HepG2 (cell line): Measurements from ENCODE around the gene PBX1. TPM values are rescaled to one million over a fixed set of nuclear protein-coding genes. Genes with fewer than 3 reads are reported as not detected.

Experiments
- ATAC-seq: fragments of 200-7000 bp; cut with Tn5 transposase; 3 replicates; pipeline ENCODE4 v1.9.1; 2020; ENCODE audit warnings: mild to moderate bottlenecking, moderate library complexity
- BruUV-seq: library from RNA; stranded (reverse); fragments of 400-500 nt; replicated peaks from 2 replicates; lab custom pipeline; 2021; lab: Mats Ljungman, UMichigan
- CTCF ChIA-PET: fragments of 300-600 bp; formaldehyde crosslinking; extraction: SDS; loops from one replicate; lab custom pipeline; 2021; ENCODE audit warnings: low total read pairs, inconsistent platforms, low intra/inter-chr PET ratio; lab: Yijun Ruan, JAX
- POLR2A ChIA-PET: fragments of 350-600 bp; sonication (Branson Sonifier 250); formaldehyde crosslinking; loops from one replicate; lab custom pipeline; 2020; ENCODE audit warnings: antibody characterized with exemption, inconsistent platforms; lab: Yijun Ruan, JAX
- DNase-seq: peaks from one replicate; pipeline ENCODE4 v3.0.0-alpha.2; 2015; ENCODE audit warnings: low spot score
- FAIRE-seq: peaks from 3 replicates; lab custom pipeline; 2011; peaks lifted over from hg19 to GRCh38; lab: Jason Lieb, UNC
- H2AFZ ChIP-seq: one replicate; pipeline ENCODE4 v1.6.1; 2011; ENCODE audit warnings: low read length, inconsistent platforms
- H3K27ac ChIP-seq: fragments of 300-600 bp; 3 replicates; pipeline ENCODE4 v1.8.0; 2011; ENCODE audit warnings: mixed run types, mild to moderate bottlenecking, mixed read lengths, low read length, inconsistent platforms; ENCODE audit not compliant: insufficient read depth; ENCODE audit errors: extremely low read length
- H3K27me3 ChIP-seq, 2 experiments: fragments of 200-600 bp in 1 of 2; 2 replicates in 1 of 2; 3 replicates in 1 of 2; pipeline versions ENCODE4 v1.6.0 to v1.8.0; 2011; ENCODE audit warnings: low read length in 2 of 2, mild to moderate bottlenecking in 2 of 2, moderate library complexity in 2 of 2, inconsistent platforms in 1 of 2; ENCODE audit not compliant: insufficient read depth in 2 of 2, control insufficient read depth in 1 of 2
- H3K36me3 ChIP-seq, 2 experiments: fragments of 200-600 bp in 1 of 2; replicated peaks in 1 of 2; 2 replicates in 1 of 2; 3 replicates in 1 of 2; pipeline versions ENCODE4 v1.5.1 to v1.8.0; 2011; ENCODE audit warnings: low read length in 2 of 2, inconsistent platforms in 1 of 2; ENCODE audit not compliant: insufficient read depth in 2 of 2, control insufficient read depth in 1 of 2
- H3K4me1 ChIP-seq: 2 replicates; pipeline ENCODE4 v1.5.1; 2012; ENCODE audit warnings: low read length, inconsistent platforms; ENCODE audit not compliant: insufficient read depth
- H3K4me2 ChIP-seq: 2 replicates; pipeline ENCODE4 v1.6.0; 2011; ENCODE audit warnings: low read depth, low read length, inconsistent platforms
- H3K4me3 ChIP-seq, 3 experiments: fragments of 200-600 bp in 1 of 3; sonication (generic), shearing (Covaris generic) in 1 of 3; replicated peaks in 1 of 3; 2 replicates each; pipeline ENCODE4 v1.5.1; 2011 to 2016; ENCODE audit warnings: low read length in 3 of 3, inconsistent platforms in 2 of 3, low read depth in 2 of 3, mild to moderate bottlenecking in 2 of 3, control low read depth in 1 of 3, mixed read lengths in 1 of 3; ENCODE audit not compliant: insufficient read depth in 1 of 3
- H3K79me2 ChIP-seq: one replicate; pipeline ENCODE4 v1.6.1; 2011; ENCODE audit warnings: low read length, inconsistent platforms; ENCODE audit not compliant: insufficient read depth
- H3K9ac ChIP-seq: 2 replicates; pipeline ENCODE4 v1.6.0; 2011; ENCODE audit warnings: mild to moderate bottlenecking, low read depth, low read length, inconsistent platforms; ENCODE audit not compliant: insufficient read depth
- H3K9me3 ChIP-seq: 2 replicates; pipeline ENCODE4 v1.5.1; 2012; ENCODE audit warnings: mild to moderate bottlenecking, low read length
- H4K20me1 ChIP-seq: 2 replicates; pipeline ENCODE4 v1.6.0; 2011; ENCODE audit warnings: inconsistent platforms, mild to moderate bottlenecking, low read length, moderate library complexity; ENCODE audit not compliant: insufficient read depth
- KAT2B ChIP-seq: fragments of 150-350 bp; IDR thresholded peaks from 2 replicates; pipeline ENCODE4 v1.6.1; 2014; ENCODE audit warnings: low read depth, low read length, borderline replicate concordance
- MED8 ChIP-seq: sonication (generic); formaldehyde crosslinking; IDR thresholded peaks from 2 replicates; pipeline ENCODE4 v1.8.1; 2023; ENCODE audit warnings: mild to moderate bottlenecking, missing genetic modification reagents; ENCODE audit not compliant: insufficient replicate concordance
- MXD1 ChIP-seq: sonication (generic); formaldehyde crosslinking; IDR thresholded peaks from 2 replicates; pipeline ENCODE4 v1.4.0; 2020; ENCODE audit warnings: mild to moderate bottlenecking, missing genetic modification reagents
- MZF1 ChIP-seq: sonication (generic); formaldehyde crosslinking; IDR thresholded peaks from 2 replicates; pipeline ENCODE4 v1.8.1; 2023; ENCODE audit warnings: mild to moderate bottlenecking, missing genetic modification reagents, borderline replicate concordance
- NFIC ChIP-seq: IDR thresholded peaks from 2 replicates; pipeline ENCODE4 v1.6.1; 2012; ENCODE audit warnings: mild to moderate bottlenecking, low read length, inconsistent platforms
- PAWR ChIP-seq: sonication (generic); formaldehyde crosslinking; IDR thresholded peaks from 2 replicates; pipeline ENCODE4 v1.4.0; 2020; ENCODE audit warnings: missing genetic modification reagents, mild to moderate bottlenecking, borderline replicate concordance
- RAD51 ChIP-seq: fragments of 450-650 bp; IDR thresholded peaks from 2 replicates; pipeline ENCODE4 v1.6.1; 2016; ENCODE audit warnings: borderline replicate concordance
- RARG ChIP-seq: sonication (generic); formaldehyde crosslinking; IDR thresholded peaks from 2 replicates; pipeline ENCODE4 v1.4.0; 2020; ENCODE audit warnings: low read depth, mild to moderate bottlenecking, missing genetic modification reagents
- SOX5 ChIP-seq: IDR thresholded peaks from 2 replicates; pipeline ENCODE4 v1.6.1; 2016; ENCODE audit warnings: borderline replicate concordance
- WIZ ChIP-seq: sonication (generic); formaldehyde crosslinking; IDR thresholded peaks from 2 replicates; pipeline ENCODE4 v1.5.1; 2020; ENCODE audit warnings: mild to moderate bottlenecking, missing genetic modification reagents
- ZMYM4 ChIP-seq: sonication (generic); formaldehyde crosslinking; IDR thresholded peaks from 2 replicates; pipeline ENCODE4 v1.8.1; 2023; ENCODE audit warnings: mild to moderate bottlenecking, missing genetic modification reagents
- ZNF281 ChIP-seq: sonication (generic); formaldehyde crosslinking; IDR thresholded peaks from 2 replicates; pipeline ENCODE4 v1.4.0; 2020; ENCODE audit warnings: missing genetic modification reagents, borderline replicate concordance
- ZNF33B ChIP-seq: sonication (generic); formaldehyde crosslinking; IDR thresholded peaks from 2 replicates; pipeline ENCODE4 v1.5.1; 2020; ENCODE audit warnings: mild to moderate bottlenecking, missing genetic modification reagents
- ZNF552 ChIP-seq: sonication (generic); formaldehyde crosslinking; IDR thresholded peaks from 2 replicates; pipeline ENCODE4 v1.9.0; 2022; ENCODE audit warnings: missing genetic modification reagents, mild to moderate bottlenecking, borderline replicate concordance
- WGBS: methylation state at CpG from one replicate; pipeline ENCODE4 v1.1.6; 2017; ENCODE audit warnings: low lambda C conversion rate; 5-methylcytosine and 5-hydroxymethylcytosine counted together
- in situ Hi-C: cut with HindIII; loops from 2 replicates; pipeline ENCODE4 v1.10.0; 2017; ENCODE audit warnings: low pct_unique_long_range_greater_than_20kb; ENCODE audit not compliant: extremely low pct_ligation_motif_present
- intact Hi-C: fragments of 100-400 bp; cut with micrococcal nuclease; formaldehyde crosslinking; loops from one replicate; pipeline ENCODE4 v1.10.0; 2022; ENCODE audit not compliant: unreplicated experiment
- polyA plus RNA-seq, 8 experiments: library from polyadenylated mRNA; depleted of rRNA in 3 of 8; stranded (reverse) in 7 of 8; unstranded in 1 of 8; fragments of >200 nt; fragmentation: Illumina TruSeq in 4 of 8; extraction: Trizol in 4 of 8; gene quantifications; 2 replicates each; pipeline versions ENCODE4 v1.2.1 to v1.2.3, GENCODE V29; 2011 to 2016; ENCODE audit warnings: low read depth in 4 of 8, missing spikeins in 1 of 8, mixed read lengths in 1 of 8; ENCODE audit not compliant: insufficient read depth in 1 of 8
- total RNA-seq, 5 experiments: library from RNA; depleted of rRNA; stranded (reverse); fragments of >200 nt; fragmentation: Illumina TruSeq; extraction: Trizol; gene quantifications; 2 replicates each; pipeline ENCODE4 v1.2.3, GENCODE V29; 2016; ENCODE audit warnings: low read depth in 1 of 5
- TF ChIP-seq, protein P1 (sequence below): sonication (generic); formaldehyde crosslinking; IDR thresholded peaks from 2 replicates; pipeline ENCODE4 v1.4.0; 2020; ENCODE audit warnings: missing genetic modification reagents

Gene PBX1
- total and polyA plus RNA-seq, 2 of the 13 experiments (the other 11 are each of a cell fraction or from before 2014, with no cell fraction given), result 0.24 TPM; not detected in 1

- Histone ChIP-seq H3K27me3 (no peaks in the 10 kb centered on the region; a peak in 1 of 5 replicates), H3K36me3 (no peaks in the 10 kb centered on the region)
- no peak for ATAC-seq
- WGBS, result 43% methylated on average over 4 of the region's 4 CpGs
- TF ChIP-seq PAWR (CRISPR knock-in tag) (no peak), KAT2B (no peak)
- TF ChIP-seq, all 625 proteins: peak for 0
- Histone ChIP-seq H3K9me3 (no peaks in the 10 kb centered on the region), H3K27ac (no peak overlapping the region), H3K4me3 (no peak overlapping the region), H4K20me1 (no peaks in the 10 kb centered on the region), H3K4me1 (no peaks in the 10 kb centered on the region), H3K79me2 (no peaks in the 10 kb centered on the region), H3K9ac (no peak overlapping the region), H2AFZ (no peak overlapping the region), H3K4me2 (no peak overlapping the region)
- ChIA-PET POLR2A (no interaction called here), CTCF (no interaction called here)
- FAIRE-seq (no peak), DNase-seq (no peak)
- in situ Hi-C loops (no loop called here), intact Hi-C loops (no loop called here)
- BruUV-seq, result no TSS peak
Measured at GRCh38 chr1:164569866-164570265, 10.9 kb downstream of the PBX1 start.

DNA sequence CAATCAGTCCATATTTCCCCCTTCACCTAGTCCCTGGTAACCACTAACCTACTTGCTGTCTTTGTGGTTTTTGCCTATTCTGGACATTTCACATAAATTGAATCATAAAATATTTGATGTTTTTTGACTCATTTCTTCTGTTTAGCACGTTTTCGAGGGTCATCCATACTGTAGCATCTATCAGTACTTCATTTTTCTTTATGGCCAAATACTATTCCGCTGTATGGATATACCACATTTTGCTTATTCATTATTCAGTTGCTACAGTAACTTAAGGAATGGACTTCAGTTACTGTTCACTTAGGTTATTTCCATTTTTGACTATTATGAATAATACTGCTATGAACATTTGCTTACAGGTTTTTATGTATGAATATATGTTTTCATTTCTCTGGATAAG, 12.3 kb downstream of the PBX1 start:
- Histone ChIP-seq H3K9ac (no peak overlapping the region), H3K4me1 (no peaks in the 10 kb centered on the region), H3K27me3 (no peaks in the 10 kb centered on the region; a peak in 1 of 5 replicates), H2AFZ (no peak overlapping the region), H3K27ac (no peak overlapping the region), H3K4me2 (no peak overlapping the region), H4K20me1 (no peaks in the 10 kb centered on the region), H3K9me3 (no peaks in the 10 kb centered on the region), H3K79me2 (no peaks in the 10 kb centered on the region), H3K36me3 (no peaks in the 10 kb centered on the region), H3K4me3 (no peak overlapping the region)
- in situ Hi-C loops (no loop called here), intact Hi-C loops (no loop called here)
- no peak for DNase-seq
- FAIRE-seq, result no peak
- ChIA-PET POLR2A (no interaction called here), CTCF (no interaction called here)
- BruUV-seq, result no TSS peak
- ATAC-seq, result no peak
- WGBS, result 10% methylated on average over 3 of the region's 3 CpGs
- no peak for TF ChIP-seq ZMYM4 (CRISPR knock-in tag)
- TF ChIP-seq, protein P1, sequence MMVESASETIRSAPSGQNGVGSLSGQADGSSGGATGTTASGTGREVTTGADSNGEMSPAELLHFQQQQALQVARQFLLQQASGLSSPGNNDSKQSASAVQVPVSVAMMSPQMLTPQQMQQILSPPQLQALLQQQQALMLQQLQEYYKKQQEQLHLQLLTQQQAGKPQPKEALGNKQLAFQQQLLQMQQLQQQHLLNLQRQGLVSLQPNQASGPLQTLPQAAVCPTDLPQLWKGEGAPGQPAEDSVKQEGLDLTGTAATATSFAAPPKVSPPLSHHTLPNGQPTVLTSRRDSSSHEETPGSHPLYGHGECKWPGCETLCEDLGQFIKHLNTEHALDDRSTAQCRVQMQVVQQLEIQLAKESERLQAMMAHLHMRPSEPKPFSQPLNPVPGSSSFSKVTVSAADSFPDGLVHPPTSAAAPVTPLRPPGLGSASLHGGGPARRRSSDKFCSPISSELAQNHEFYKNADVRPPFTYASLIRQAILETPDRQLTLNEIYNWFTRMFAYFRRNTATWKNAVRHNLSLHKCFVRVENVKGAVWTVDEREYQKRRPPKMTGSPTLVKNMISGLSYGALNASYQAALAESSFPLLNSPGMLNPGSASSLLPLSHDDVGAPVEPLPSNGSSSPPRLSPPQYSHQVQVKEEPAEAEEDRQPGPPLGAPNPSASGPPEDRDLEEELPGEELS (CRISPR knock-in tag), result no peak
- no peak for TF ChIP-seq ZNF552 (CRISPR knock-in tag)
- no peak for TF ChIP-seq WIZ (CRISPR knock-in tag)
- TF ChIP-seq ZNF33B, result no peak
- no peak for TF ChIP-seq NFIC
- TF ChIP-seq MED8, result no peak
- no peak for TF ChIP-seq MXD1 (CRISPR knock-in tag)
- no peak for TF ChIP-seq RAD51
- no peak for TF ChIP-seq RARG
- no peak for TF ChIP-seq MZF1 (CRISPR knock-in tag)
- no peak for TF ChIP-seq ZNF281 (CRISPR knock-in tag)
- no peak for TF ChIP-seq SOX5 (CRISPR knock-in tag)
